ENCODE measurements around the gene POLG. TPM values are rescaled to one million over a fixed set of nuclear protein-coding genes. Genes with fewer than 3 reads are reported as not detected.
"Not testable (repeated sequence)": the region's sequence is repeated elsewhere in the genome, so short reads cannot be mapped to it uniquely, and the experiment has no call there.

POLG gene
- total and polyA plus RNA-seq, 9 donors, result 19.8 to 52.0 (median 42.8) TPM

DNA sequence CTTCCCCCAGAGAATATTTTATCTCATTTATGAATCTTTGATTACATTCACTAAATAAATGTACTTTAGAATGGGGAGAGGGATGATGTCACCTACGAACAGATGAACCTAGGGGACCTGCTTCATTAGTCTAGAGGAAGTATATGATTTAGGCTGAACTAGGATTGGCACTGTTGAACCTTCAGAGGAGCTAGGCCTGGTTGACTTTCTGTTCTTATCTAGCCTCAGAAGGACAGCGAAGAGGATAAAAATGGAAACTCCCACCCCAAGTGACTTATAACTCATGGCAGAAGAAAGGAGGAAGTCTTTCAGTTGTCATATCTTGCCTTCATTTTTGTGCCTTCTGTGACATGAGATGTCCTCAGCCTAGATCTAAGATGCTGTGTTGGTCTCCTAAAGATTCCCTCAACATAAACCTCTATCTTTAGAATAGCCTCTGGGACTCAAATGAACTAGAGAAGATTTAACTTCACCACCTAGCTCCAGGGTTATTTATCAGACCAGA is 42.6 kb downstream of the POLG start:
- 92 to 95% (median 94%) methylated on average over 2 of the region's 2 CpGs for WGBS, 3 donors
- DNase-seq, result no peak
- Histone ChIP-seq H3K4me1 (ENCODE audit: insufficient read depth) (no peaks in the 10 kb centered on the region), H3K9me3 (no peaks in the 10 kb centered on the region), H3K27ac (no peak overlapping the region), H3K4me3 (no peak overlapping the region), H3K36me3 (no peaks in the 10 kb centered on the region), H3K27me3 (no peaks in the 10 kb centered on the region)
- TF ChIP-seq EP300 (IDR thresholded peaks at IDR 0.05) (no peak), POLR2A (IDR thresholded peaks at IDR 0.05) (no peak)
- TF ChIP-seq, protein P1, sequence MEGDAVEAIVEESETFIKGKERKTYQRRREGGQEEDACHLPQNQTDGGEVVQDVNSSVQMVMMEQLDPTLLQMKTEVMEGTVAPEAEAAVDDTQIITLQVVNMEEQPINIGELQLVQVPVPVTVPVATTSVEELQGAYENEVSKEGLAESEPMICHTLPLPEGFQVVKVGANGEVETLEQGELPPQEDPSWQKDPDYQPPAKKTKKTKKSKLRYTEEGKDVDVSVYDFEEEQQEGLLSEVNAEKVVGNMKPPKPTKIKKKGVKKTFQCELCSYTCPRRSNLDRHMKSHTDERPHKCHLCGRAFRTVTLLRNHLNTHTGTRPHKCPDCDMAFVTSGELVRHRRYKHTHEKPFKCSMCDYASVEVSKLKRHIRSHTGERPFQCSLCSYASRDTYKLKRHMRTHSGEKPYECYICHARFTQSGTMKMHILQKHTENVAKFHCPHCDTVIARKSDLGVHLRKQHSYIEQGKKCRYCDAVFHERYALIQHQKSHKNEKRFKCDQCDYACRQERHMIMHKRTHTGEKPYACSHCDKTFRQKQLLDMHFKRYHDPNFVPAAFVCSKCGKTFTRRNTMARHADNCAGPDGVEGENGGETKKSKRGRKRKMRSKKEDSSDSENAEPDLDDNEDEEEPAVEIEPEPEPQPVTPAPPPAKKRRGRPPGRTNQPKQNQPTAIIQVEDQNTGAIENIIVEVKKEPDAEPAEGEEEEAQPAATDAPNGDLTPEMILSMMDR (IDR thresholded peaks at IDR 0.05), result no peak
- intact Hi-C loops (cut with DNase I), result no loop called here

GRCh38 chr15:89283201-89283600 is 51.4 kb downstream of the POLG start:
- intact Hi-C loops (cut with DNase I), result no loop called here
- WGBS, 3 donors, result 82 to 85% (median 84%) methylated on average over 4 of the region's 4 CpGs
- TF ChIP-seq EP300 (IDR thresholded peaks at IDR 0.05) (no peak), POLR2A (IDR thresholded peaks at IDR 0.05) (no peak)
- TF ChIP-seq, protein P1 (IDR thresholded peaks at IDR 0.05), result no peak

GRCh38 chr15:89282631-89283030 is 52.0 kb downstream of the POLG start:
- TF ChIP-seq POLR2A (IDR thresholded peaks at IDR 0.05), result no peak
- no peak for TF ChIP-seq EP300 (IDR thresholded peaks at IDR 0.05)
- TF ChIP-seq, protein P1 (IDR thresholded peaks at IDR 0.05), result no peak
- Histone ChIP-seq H3K9me3 (no peaks in the 10 kb centered on the region), H3K36me3 (no peaks in the 10 kb centered on the region), H3K4me1 (ENCODE audit: insufficient read depth) (no peaks in the 10 kb centered on the region), H3K27me3 (no peaks in the 10 kb centered on the region), H3K4me3 (no peak overlapping the region), H3K27ac (no peak overlapping the region)
- WGBS, 3 donors, result 88 to 91% (median 91%) methylated on average over 4 of the region's 4 CpGs
- intact Hi-C loops (cut with DNase I), result no loop called here
- DNase-seq, result no peak

More at GRCh38 chr15:89283201-89283600, 51.4 kb downstream of the POLG start:
- H3K27ac ChIP-seq, result no peak overlapping the region
- no peaks in the 10 kb centered on the region for H3K4me1 ChIP-seq (ENCODE audit: insufficient read depth)
- no peak for DNase-seq
- H3K27me3 ChIP-seq, result no peaks in the 10 kb centered on the region
- no peak overlapping the region for H3K4me3 ChIP-seq
- no peaks in the 10 kb centered on the region for H3K36me3 ChIP-seq
- H3K9me3 ChIP-seq, result no peaks in the 10 kb centered on the region

- Histone ChIP-seq H3K27me3 (no peaks in the 10 kb centered on the region), H3K9me3 (no peaks in the 10 kb centered on the region), H3K27ac (no peak overlapping the region), H3K36me3 (no peaks in the 10 kb centered on the region), H3K4me1 (ENCODE audit: insufficient read depth) (no peaks in the 10 kb centered on the region), H3K4me3 (no peak overlapping the region)
- intact Hi-C loops (cut with DNase I), result no loop called here
- TF ChIP-seq, protein P1 (IDR thresholded peaks at IDR 0.05), result no peak
- TF ChIP-seq POLR2A (IDR thresholded peaks at IDR 0.05) (no peak), EP300 (IDR thresholded peaks at IDR 0.05) (no peak)
- 85 to 90% (median 89%) methylated on average over 1 of the region's 1 CpG for WGBS, 3 donors
- DNase-seq, result no peak
These were observed 56.3 kb downstream of the POLG start for GRCh38 chr15:89278307-89278706.

DNA sequence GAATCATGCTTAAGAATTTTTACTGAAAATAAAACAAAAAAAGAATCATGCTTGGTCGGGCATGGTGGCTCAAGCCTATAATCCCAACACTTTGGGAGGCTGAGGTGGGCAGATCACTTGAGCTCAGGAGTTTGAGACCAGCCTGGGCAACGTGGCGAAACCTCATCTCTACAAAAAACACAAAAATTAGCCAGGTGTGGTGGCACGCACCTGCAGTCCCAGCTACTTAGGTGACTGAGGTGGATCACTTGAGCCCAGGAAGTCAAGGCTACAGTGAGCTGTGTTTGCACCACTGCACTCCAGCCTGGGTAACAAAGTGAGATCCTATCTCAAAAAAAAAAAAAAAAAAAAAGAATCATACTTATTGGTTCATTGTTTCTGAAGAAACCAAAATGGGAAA is 57.3 kb downstream of the POLG start:
- DNase-seq; H3K27me3 ChIP-seq; H3K9me3 ChIP-seq; H3K36me3 ChIP-seq; H3K27ac ChIP-seq; H3K4me3 ChIP-seq; H3K4me1 ChIP-seq (ENCODE audit: insufficient read depth); intact Hi-C loops (cut with DNase I): not testable (repeated sequence)
- 95 to 97% (median 96%) methylated on average over 4 of the region's 4 CpGs for WGBS, 3 donors

Small RNAs within 50 kb of the gene (microRNA-seq; reads per million reads assigned to microRNA genes)
- gene MIR6766 (0 to 0.38 (median 0.16) reads per million in 3 donors), gene MIR9-3 (0 to 0.63 (median 0.36) reads per million in 3 donors)

Small RNAs within 50 kb of the gene (small RNA-seq; reads per million reads assigned to genes)
- not detected for gene MIR6766

Other genes with a start within 250 kb of the POLG start
- gene ABHD2, start 246.4 kb downstream of the POLG start, total RNA-seq, result 100 to 1,000 TPM in 1 of 7 donors, 10 to 100 TPM in 6; 37.2 to 107 (median 89.5) TPM
- gene ABHD2, start 246.4 kb downstream of the POLG start, polyA plus RNA-seq, result 100 to 1,000 TPM in 1 of 2 donors, 10 to 100 TPM in 1; 17.0 to 100 TPM
- not detected for gene RLBP1, start 113.2 kb downstream of the POLG start, total RNA-seq
- not detected for gene RLBP1, start 113.2 kb downstream of the POLG start, polyA plus RNA-seq
- 10 to 100 TPM in 1 of 7 donors, 1 to 10 TPM in 6; 2.9 to 11.7 (median 5.2) TPM for gene FANCI, start 90.8 kb downstream of the POLG start, total RNA-seq
- gene FANCI, start 90.8 kb downstream of the POLG start, polyA plus RNA-seq, result 1 to 10 TPM; 3.0 to 4.4 TPM
- gene RHCG, start 161.8 kb upstream of the POLG start, total RNA-seq, result under 1 TPM in 2 of 7 donors, not detected in 5; 0.23 to 0.67 TPM
- gene RHCG, start 161.8 kb upstream of the POLG start, polyA plus RNA-seq, result not detected
- under 1 TPM; 0.08 to 0.32 (median 0.15) TPM for gene TICRR, start 240.6 kb upstream of the POLG start, total RNA-seq
- gene TICRR, start 240.6 kb upstream of the POLG start, polyA plus RNA-seq, result under 1 TPM; 0.25 to 0.31 TPM